PC-3 (cell line): ENCODE results near the gene DHRS3.

Experiments used
- CTCF ChIP-seq: fragments of 300-600 bp; sonication (generic); conservative IDR thresholded peaks from 2 replicates; pipeline ENCODE4 v1.5.1; 2017; ENCODE audit warnings: antibody characterized with exemption, low read depth, mild to moderate bottlenecking, low read length
- EZH2 ChIP-seq: fragments of 300-600 bp; sonication (generic); IDR thresholded peaks from one replicate; pipeline ENCODE4 v1.6.1; 2017; ENCODE audit warnings: antibody characterized with exemption, mild to moderate bottlenecking, low read length; ENCODE audit not compliant: unreplicated experiment
- EZH2phosphoT487 ChIP-seq: fragments of 300-600 bp; sonication (generic); IDR thresholded peaks from 2 replicates; pipeline ENCODE4 v1.6.1; 2018; ENCODE audit warnings: mild to moderate bottlenecking, antibody characterized with exemption, low read length, borderline replicate concordance

- TF ChIP-seq EZH2 (no peak), CTCF (no peak), EZH2phosphoT487 (no peak)
These were observed 48.2 kb upstream of the DHRS3 start for GRCh38 chr1:12666141-12666735.
